PC-3 (cell line): ENCODE measurements around the gene ZBTB7C. TPM values are rescaled to one million over a fixed set of nuclear protein-coding genes. Genes with fewer than 3 reads are reported as not detected.

ENCODE experiments used
- ATAC-seq: fragments of 200-7000 bp; cut with Tn5 transposase; 2 replicates; pipeline ENCODE4 v1.9.1; 2020; ENCODE audit warnings: mild to moderate bottlenecking, moderate library complexity
- BruUV-seq: library from RNA; stranded (reverse); fragments of 400-500 nt; replicated peaks from 2 replicates; lab custom pipeline; 2021; lab: Mats Ljungman, UMichigan
- CTCF ChIA-PET: fragments of 300-600 bp; sonication (Branson Sonifier 250); formaldehyde crosslinking; loops from one replicate; lab custom pipeline; 2022; ENCODE audit warnings: antibody characterized with exemption; lab: Charles Lee
- POLR2A ChIA-PET: fragments of 300-600 bp; sonication (Branson Sonifier 250); formaldehyde crosslinking; loops from one replicate; lab custom pipeline; 2022; ENCODE audit warnings: antibody characterized with exemption; ENCODE audit not compliant: unreplicated experiment; lab: Charles Lee
- DNase-seq: peaks from one replicate; pipeline ENCODE4 v3.0.0-alpha.2; 2015
- H2AFZ ChIP-seq: fragments of 300-600 bp; sonication (generic); 2 replicates; pipeline ENCODE4 v1.6.0; 2016; ENCODE audit warnings: antibody characterized with exemption, low read length
- H3F3A ChIP-seq: fragments of 300-600 bp; sonication (generic); one replicate; pipeline ENCODE4 v1.6.0; 2017; ENCODE audit warnings: antibody characterized with exemption, low read length, control low read depth, mild to moderate bottlenecking; ENCODE audit not compliant: unreplicated experiment
- H3K27ac ChIP-seq: fragments of 300-600 bp; sonication (generic); 2 replicates; pipeline ENCODE4 v1.5.1; 2016; ENCODE audit warnings: mild to moderate bottlenecking, low read length
- H3K27me3 ChIP-seq: fragments of 300-600 bp; sonication (generic); 2 replicates; pipeline ENCODE4 v1.6.1; 2016; ENCODE audit warnings: low read length, mixed read lengths
- H3K36me3 ChIP-seq: fragments of 300-600 bp; sonication (generic); 2 replicates; pipeline ENCODE4 v1.6.1; 2016; ENCODE audit warnings: low read depth, mixed run types, low read length, mixed read lengths
- H3K4me1 ChIP-seq: fragments of 300-600 bp; sonication (generic); 2 replicates; pipeline ENCODE4 v1.5.1; 2016; ENCODE audit warnings: low read length; ENCODE audit not compliant: insufficient read depth
- H3K4me2 ChIP-seq: fragments of 300-600 bp; sonication (generic); 2 replicates; pipeline ENCODE4 v1.6.0; 2016; ENCODE audit warnings: low read length
- H3K4me3 ChIP-seq: fragments of 300-600 bp; sonication (generic); 2 replicates; pipeline ENCODE4 v1.5.1; 2016; ENCODE audit warnings: mild to moderate bottlenecking, low read length, mixed read lengths
- H3K79me2 ChIP-seq: fragments of 300-600 bp; sonication (generic); 2 replicates; pipeline ENCODE4 v1.6.1; 2017; ENCODE audit warnings: low read length, mixed read lengths
- H3K9ac ChIP-seq: fragments of 300-600 bp; sonication (generic); 2 replicates; pipeline ENCODE4 v1.6.0; 2016; ENCODE audit warnings: mild to moderate bottlenecking, low read length
- H3K9me2 ChIP-seq: fragments of 300-600 bp; sonication (generic); replicated peaks from 2 replicates; pipeline ENCODE4 v1.6.1; 2016; ENCODE audit warnings: mixed run types, low read length, mixed read lengths
- H3K9me3 ChIP-seq: fragments of 300-600 bp; sonication (generic); 2 replicates; pipeline ENCODE4 v1.6.1; 2016; ENCODE audit warnings: low read length, mixed read lengths
- H4K20me1 ChIP-seq: fragments of 300-600 bp; sonication (generic); 2 replicates; pipeline ENCODE4 v1.6.1; 2016; ENCODE audit warnings: low read length, mixed read lengths
- CTCF ChIP-seq: fragments of 300-600 bp; sonication (generic); conservative IDR thresholded peaks from 2 replicates; pipeline ENCODE4 v1.5.1; 2017; ENCODE audit warnings: antibody characterized with exemption, low read depth, mild to moderate bottlenecking, low read length
- EZH2 ChIP-seq: fragments of 300-600 bp; sonication (generic); IDR thresholded peaks from one replicate; pipeline ENCODE4 v1.6.1; 2017; ENCODE audit warnings: antibody characterized with exemption, mild to moderate bottlenecking, low read length; ENCODE audit not compliant: unreplicated experiment
- EZH2phosphoT487 ChIP-seq: fragments of 300-600 bp; sonication (generic); IDR thresholded peaks from 2 replicates; pipeline ENCODE4 v1.6.1; 2018; ENCODE audit warnings: mild to moderate bottlenecking, antibody characterized with exemption, low read length, borderline replicate concordance
- intact Hi-C: fragments of 100-400 bp; cut with micrococcal nuclease; formaldehyde crosslinking; loops from 2 replicates; pipeline ENCODE4 v1.9.0; 2023
- total RNA-seq: library from RNA; depleted of rRNA; stranded (reverse); fragments of >200 nt; gene quantifications from 2 replicates; pipeline ENCODE4 v1.2.3, GENCODE V29; 2014; rRNA removed

Gene ZBTB7C
- total RNA-seq, 1 experiment from 2014 or later: 1.3 TPM

- ChIA-PET CTCF (no interaction called here), POLR2A (no interaction called here)
- no TSS peak for BruUV-seq
- ATAC-seq: no peak
- no peaks in the 10 kb centered on the region for H3K9me3 ChIP-seq
- H3K9me2 ChIP-seq: no peaks in the 10 kb centered on the region
- TF ChIP-seq EZH2 (no peak), EZH2phosphoT487 (no peak), CTCF (no peak)
- H4K20me1 ChIP-seq: no peaks in the 10 kb centered on the region
- no peaks in the 10 kb centered on the region for H3K79me2 ChIP-seq
- intact Hi-C loops: no loop called here
- H3K4me2 ChIP-seq: no peak overlapping the region
- DNase-seq: no peak
- no peak overlapping the region for H3K27ac ChIP-seq
- no peak overlapping the region for H3K9ac ChIP-seq
- H3F3A ChIP-seq: no peaks in the 10 kb centered on the region
- no peak overlapping the region for H2AFZ ChIP-seq
- no peaks in the 10 kb centered on the region for H3K36me3 ChIP-seq
- no peak overlapping the region for H3K4me3 ChIP-seq
- no peaks in the 10 kb centered on the region for H3K27me3 ChIP-seq
- H3K4me1 ChIP-seq: no peaks in the 10 kb centered on the region
Observed at GRCh38 chr18:47978603-47979002, 430.6 kb downstream of the ZBTB7C start.

DNA sequence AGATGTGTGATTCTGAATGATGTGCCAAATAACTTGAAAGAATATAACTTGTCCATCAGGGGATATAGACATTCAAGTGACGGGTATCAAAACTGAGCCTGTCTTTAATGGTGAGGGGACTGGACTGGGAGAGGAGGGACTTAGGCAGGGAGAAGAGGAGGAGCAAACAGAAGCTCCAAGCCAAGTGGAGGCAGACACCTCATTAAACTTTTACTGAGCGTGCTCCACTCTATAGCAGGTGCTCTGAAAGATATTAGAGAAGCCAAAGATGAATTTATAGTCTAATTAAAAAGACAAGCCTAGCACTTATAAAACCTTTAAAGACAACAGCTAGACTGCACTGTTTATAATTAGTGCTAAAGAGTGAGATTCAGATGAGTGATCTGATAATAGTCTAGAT is 431.0 kb downstream of the ZBTB7C start:
- Histone ChIP-seq H3K4me1 (no peaks in the 10 kb centered on the region), H3K36me3 (no peaks in the 10 kb centered on the region), H3K79me2 (no peaks in the 10 kb centered on the region), H3K9me3 (no peaks in the 10 kb centered on the region), H3K9ac (no peak overlapping the region), H3K27ac (no peak overlapping the region), H3K27me3 (no peaks in the 10 kb centered on the region), H2AFZ (no peak overlapping the region), H4K20me1 (no peaks in the 10 kb centered on the region), H3K9me2 (no peaks in the 10 kb centered on the region), H3K4me3 (no peak overlapping the region), H3K4me2 (no peak overlapping the region), H3F3A (no peaks in the 10 kb centered on the region)
- ChIA-PET POLR2A (no interaction called here), CTCF (no interaction called here)
- intact Hi-C loops: no loop called here
- TF ChIP-seq EZH2: no peak
- TF ChIP-seq CTCF: no peak
- no peak for TF ChIP-seq EZH2phosphoT487
- DNase-seq (no peak), ATAC-seq (no peak)
- no TSS peak for BruUV-seq

Other genes starting within 250 kb of the ZBTB7C start
- gene CTIF, start 129.6 kb upstream of the ZBTB7C start, total RNA-seq: 5.8 and 6.8 TPM in 2 replicates